Breast epithelium (tissue), 3 donors: ENCODE results near the gene CHPT1.

ENCODE experiments used
- CTCF ChIP-seq, 3 donors: fragments of 450-650 bp; IDR thresholded peaks; one replicate each; pipeline ENCODE4 v1.5.1; 2016 to 2017; ENCODE audit warnings: antibody characterized with exemption in 3 of 3, mild to moderate bottlenecking in 3 of 3, moderate library complexity in 3 of 3
- POLR2A ChIP-seq: fragments of 450-650 bp; IDR thresholded peaks from one replicate; pipeline ENCODE4 v1.6.1; 2016; ENCODE audit warnings: antibody characterized with exemption, mild to moderate bottlenecking, moderate library complexity

- no peak for TF ChIP-seq CTCF (IDR thresholded peaks at IDR 0.05)
- TF ChIP-seq POLR2A, result no peak
Observed at GRCh38 chr12:101747697-101748096, 50.3 kb downstream of the CHPT1 start.
